Measurements from ENCODE around the gene NKX2-3. TPM values are rescaled to one million over a fixed set of nuclear protein-coding genes. Genes with fewer than 3 reads are reported as not detected.

The NKX2-3 gene
- total RNA-seq, 1 experiment from 2014 or later, result not detected

DNA sequence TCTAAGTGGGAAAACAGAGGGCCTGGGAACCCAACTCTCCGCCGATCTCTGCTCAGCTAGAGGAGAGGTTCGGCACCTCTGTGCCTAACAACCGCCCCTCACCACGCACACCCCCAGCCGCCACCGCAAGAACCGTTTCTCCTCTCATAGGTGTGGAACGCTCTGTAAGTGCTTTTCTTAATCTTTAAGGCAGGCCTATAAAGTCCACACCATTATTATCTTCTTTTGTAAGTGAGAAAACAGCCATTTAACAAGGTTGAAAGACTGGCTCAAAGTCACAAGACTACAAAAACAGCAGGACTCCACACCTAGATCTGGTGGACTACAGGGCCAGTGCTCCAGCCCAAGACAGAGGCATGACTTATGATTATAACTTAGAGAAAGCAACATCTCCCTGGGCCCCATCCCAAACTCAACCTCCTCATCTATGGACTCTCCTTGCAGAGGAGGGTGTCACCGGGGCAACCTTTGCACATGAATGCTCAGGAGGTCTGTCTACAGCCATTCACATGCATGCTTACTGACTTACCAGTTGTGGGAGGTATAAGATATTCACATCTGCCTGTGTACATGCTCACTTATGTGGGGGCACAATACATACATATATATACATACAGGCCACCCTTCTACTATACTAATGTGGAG lies 7.9 kb upstream of the NKX2-3 start:
- intact Hi-C loops (cut with micrococcal nuclease), result no loop called here
- no peaks in the 10 kb centered on the region for H3K9me3 Mint-ChIP-seq (ENCODE audit: unreplicated experiment)
- DNase-seq (ENCODE audit: unreplicated experiment), result no peak
- H3K4me3 Mint-ChIP-seq (ENCODE audit: unreplicated experiment), result no peak overlapping the region
- POLR2A ChIA-PET, result no interaction called here
- H3K36me3 Mint-ChIP-seq (ENCODE audit: insufficient read depth, unreplicated experiment), result peaks cover 4% of the 10 kb centered on the region
- no TSS peak for BruUV-seq (replicated peaks)
- H3K4me1 Mint-ChIP-seq (ENCODE audit: insufficient read depth, unreplicated experiment), result no peaks in the 10 kb centered on the region
- CTCF ChIA-PET, result interaction anchor here (1.1 to 1.4 kb wide), 2 partner anchors 11 to 89 kb away, joined by 3 to 4 read pairs; no protein-coding TSS in a partner anchor
- H3K27me3 Mint-ChIP-seq (ENCODE audit: insufficient read depth, unreplicated experiment), result peaks cover 36% of the 10 kb centered on the region
- TF ChIP-seq, protein P1, sequence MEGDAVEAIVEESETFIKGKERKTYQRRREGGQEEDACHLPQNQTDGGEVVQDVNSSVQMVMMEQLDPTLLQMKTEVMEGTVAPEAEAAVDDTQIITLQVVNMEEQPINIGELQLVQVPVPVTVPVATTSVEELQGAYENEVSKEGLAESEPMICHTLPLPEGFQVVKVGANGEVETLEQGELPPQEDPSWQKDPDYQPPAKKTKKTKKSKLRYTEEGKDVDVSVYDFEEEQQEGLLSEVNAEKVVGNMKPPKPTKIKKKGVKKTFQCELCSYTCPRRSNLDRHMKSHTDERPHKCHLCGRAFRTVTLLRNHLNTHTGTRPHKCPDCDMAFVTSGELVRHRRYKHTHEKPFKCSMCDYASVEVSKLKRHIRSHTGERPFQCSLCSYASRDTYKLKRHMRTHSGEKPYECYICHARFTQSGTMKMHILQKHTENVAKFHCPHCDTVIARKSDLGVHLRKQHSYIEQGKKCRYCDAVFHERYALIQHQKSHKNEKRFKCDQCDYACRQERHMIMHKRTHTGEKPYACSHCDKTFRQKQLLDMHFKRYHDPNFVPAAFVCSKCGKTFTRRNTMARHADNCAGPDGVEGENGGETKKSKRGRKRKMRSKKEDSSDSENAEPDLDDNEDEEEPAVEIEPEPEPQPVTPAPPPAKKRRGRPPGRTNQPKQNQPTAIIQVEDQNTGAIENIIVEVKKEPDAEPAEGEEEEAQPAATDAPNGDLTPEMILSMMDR (IDR thresholded peaks at IDR 0.05; ENCODE audit: unreplicated experiment), result no peak
- H3K27ac Mint-ChIP-seq (ENCODE audit: low read depth, unreplicated experiment), result no peak overlapping the region

DNA sequence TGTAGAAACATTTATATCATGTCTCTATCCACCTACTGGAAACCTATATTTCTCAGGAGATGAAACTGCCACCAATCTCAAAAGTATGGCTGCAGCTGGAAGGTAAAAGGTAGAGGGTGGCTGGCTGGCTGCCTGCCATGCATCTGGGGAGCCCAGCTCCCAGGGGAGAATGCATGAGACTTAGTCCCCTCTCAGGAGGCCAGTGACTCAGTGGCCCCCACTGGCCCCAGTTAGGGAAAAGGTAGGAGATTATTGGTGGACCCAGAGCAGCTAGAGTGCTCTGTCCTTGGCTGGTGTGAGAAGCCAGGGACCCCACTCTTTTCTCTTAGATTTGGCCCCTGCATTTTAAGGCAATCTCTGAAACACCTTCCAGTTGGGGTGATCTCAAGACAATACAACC lies 6.8 kb upstream of the NKX2-3 start:
- Mint-ChIP-seq H3K36me3 (ENCODE audit: insufficient read depth, unreplicated experiment) (peaks cover 4% of the 10 kb centered on the region), H3K27me3 (ENCODE audit: insufficient read depth, unreplicated experiment) (peaks cover 37% of the 10 kb centered on the region), H3K4me1 (ENCODE audit: insufficient read depth, unreplicated experiment) (no peaks in the 10 kb centered on the region), H3K9me3 (ENCODE audit: unreplicated experiment) (no peaks in the 10 kb centered on the region), H3K4me3 (ENCODE audit: unreplicated experiment) (no peak overlapping the region), H3K27ac (ENCODE audit: low read depth, unreplicated experiment) (no peak overlapping the region)
- BruUV-seq (replicated peaks), result no TSS peak
- ChIA-PET POLR2A (no interaction called here), CTCF (interaction anchor here (0.6 to 1.1 kb wide), 2 partner anchors 25 to 84 kb away, joined by 3 read pairs; no protein-coding TSS in a partner anchor)
- TF ChIP-seq, protein P1 (IDR thresholded peaks at IDR 0.05; ENCODE audit: unreplicated experiment), result no peak
- intact Hi-C loops (cut with micrococcal nuclease), result no loop called here
- no peak for DNase-seq (ENCODE audit: unreplicated experiment)

DNA sequence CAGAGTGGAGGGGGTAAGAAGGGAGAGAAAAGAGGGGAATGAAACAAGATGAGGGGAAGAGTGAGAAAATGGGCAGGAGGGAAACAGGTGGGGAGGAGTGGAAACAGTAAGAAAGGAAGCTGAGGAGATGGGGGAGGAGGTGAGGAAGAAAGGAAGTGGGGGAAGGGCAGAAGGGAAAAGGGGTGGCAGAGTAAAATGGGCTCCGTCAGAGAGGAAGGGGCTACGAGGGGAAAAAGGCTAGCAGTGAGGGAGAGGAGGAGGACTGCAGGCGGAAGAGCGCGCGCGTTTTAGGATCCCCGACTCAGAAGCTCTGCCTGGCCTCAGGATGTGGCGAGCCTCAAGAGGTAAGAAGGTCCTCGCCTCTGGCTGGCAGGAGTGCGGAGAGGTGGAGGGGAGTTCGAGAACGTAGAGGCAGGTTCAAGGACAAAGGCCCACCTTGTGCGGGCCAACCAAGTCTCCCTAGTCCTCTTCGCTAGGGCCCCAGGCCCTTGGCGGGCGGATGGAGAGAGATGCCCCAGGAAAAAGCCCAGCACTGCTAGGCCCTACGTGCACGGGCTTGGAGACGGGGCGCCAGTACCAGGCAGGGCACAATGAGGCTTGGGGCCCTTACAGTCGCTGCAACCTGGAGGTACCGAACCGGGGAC lies 5.8 kb upstream of the NKX2-3 start:
- peaks cover 45% of the 10 kb centered on the region for H3K27me3 Mint-ChIP-seq (ENCODE audit: insufficient read depth, unreplicated experiment)
- H3K36me3 Mint-ChIP-seq (ENCODE audit: insufficient read depth, unreplicated experiment), result peaks cover 1% of the 10 kb centered on the region
- no TSS peak for BruUV-seq (replicated peaks)
- ChIA-PET POLR2A (no interaction called here), CTCF (no interaction called here)
- H3K4me3 Mint-ChIP-seq (ENCODE audit: unreplicated experiment), result no peak overlapping the region
- intact Hi-C loops (cut with micrococcal nuclease), result no loop called here
- H3K9me3 Mint-ChIP-seq (ENCODE audit: unreplicated experiment), result no peaks in the 10 kb centered on the region
- H3K27ac Mint-ChIP-seq (ENCODE audit: low read depth, unreplicated experiment), result no peak overlapping the region
- no peak for DNase-seq (ENCODE audit: unreplicated experiment)
- TF ChIP-seq, protein P1 (IDR thresholded peaks at IDR 0.05; ENCODE audit: unreplicated experiment), result no peak
- no peaks in the 10 kb centered on the region for H3K4me1 Mint-ChIP-seq (ENCODE audit: insufficient read depth, unreplicated experiment)

DNA sequence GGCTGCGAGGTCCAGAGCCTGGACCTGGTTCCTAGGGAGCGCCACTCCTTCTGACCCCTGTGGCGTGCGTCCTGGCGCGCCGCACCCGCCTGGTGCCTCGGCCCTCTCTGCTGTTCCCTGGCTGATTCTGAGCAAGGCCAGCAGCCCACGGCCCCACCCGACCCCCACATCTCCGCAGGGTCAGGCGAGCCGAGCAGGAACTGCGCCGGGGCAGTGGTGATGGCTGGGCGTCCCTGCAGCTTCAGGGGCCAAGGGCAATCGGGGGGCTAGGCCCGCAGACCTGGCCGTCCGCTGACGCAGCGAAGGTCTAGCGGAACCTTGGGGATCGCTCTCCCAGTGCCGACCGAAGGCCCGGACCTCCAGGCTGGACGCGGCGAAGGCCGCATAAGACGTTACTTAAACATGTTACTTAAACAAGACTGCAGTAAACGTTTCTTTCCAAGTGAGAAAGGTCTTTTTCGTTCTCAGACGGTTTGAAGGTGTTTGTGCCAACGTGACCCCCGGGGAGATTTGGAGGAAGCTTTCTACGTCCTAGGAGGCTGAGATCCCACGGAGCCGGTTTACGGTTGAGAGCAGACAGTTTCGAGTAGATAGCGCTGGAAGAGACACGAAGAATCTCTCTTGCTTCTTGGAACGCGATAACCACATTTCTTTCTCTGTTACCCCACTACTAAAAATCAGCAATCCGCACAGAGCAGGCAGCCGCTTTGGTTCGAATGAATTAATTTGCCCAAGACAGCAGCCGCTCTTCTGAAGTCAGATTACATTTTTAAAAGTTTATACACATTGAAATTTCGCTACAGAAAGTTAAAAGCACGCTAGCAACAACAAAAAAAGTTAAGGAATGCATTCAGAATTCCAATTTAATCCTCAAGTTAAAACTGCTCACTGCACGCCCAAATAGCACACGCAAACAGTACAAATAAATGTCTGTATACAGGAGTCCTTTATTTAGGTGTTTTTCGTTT lies 4.9 kb upstream of the NKX2-3 start:
- no peaks in the 10 kb centered on the region for H3K4me1 Mint-ChIP-seq (ENCODE audit: insufficient read depth, unreplicated experiment)

More for the DNA sequence above, 4.9 kb upstream of the NKX2-3 start:
- TF ChIP-seq, protein P1 (IDR thresholded peaks at IDR 0.05; ENCODE audit: unreplicated experiment), result no peak
- Mint-ChIP-seq H3K4me3 (ENCODE audit: unreplicated experiment) (no peak overlapping the region), H3K9me3 (ENCODE audit: unreplicated experiment) (no peaks in the 10 kb centered on the region), H3K27me3 (ENCODE audit: insufficient read depth, unreplicated experiment) (peaks cover 47% of the 10 kb centered on the region), H3K36me3 (ENCODE audit: insufficient read depth, unreplicated experiment) (no peaks in the 10 kb centered on the region), H3K27ac (ENCODE audit: low read depth, unreplicated experiment) (no peak overlapping the region)
- CTCF ChIA-PET, result no interaction called here
- POLR2A ChIA-PET, result no interaction called here
- DNase-seq (ENCODE audit: unreplicated experiment), result no peak
- intact Hi-C loops (cut with micrococcal nuclease), result no loop called here
- BruUV-seq (replicated peaks), result no TSS peak

All from MCF 10A (cell line).